Middle frontal gyrus (tissue), 1 donor: ENCODE data around the gene CCDC18.
"Not testable (repeated sequence)": the region's sequence is repeated elsewhere in the genome, so short reads cannot be mapped to it uniquely, and the experiment has no call there.

Experiments
- DNase-seq: peaks from one replicate; pipeline ENCODE4 v3.0.0-alpha.2; 2015; ENCODE audit warnings: low spot score; ENCODE audit errors: extremely low spot score

Gene CCDC18, protein sequence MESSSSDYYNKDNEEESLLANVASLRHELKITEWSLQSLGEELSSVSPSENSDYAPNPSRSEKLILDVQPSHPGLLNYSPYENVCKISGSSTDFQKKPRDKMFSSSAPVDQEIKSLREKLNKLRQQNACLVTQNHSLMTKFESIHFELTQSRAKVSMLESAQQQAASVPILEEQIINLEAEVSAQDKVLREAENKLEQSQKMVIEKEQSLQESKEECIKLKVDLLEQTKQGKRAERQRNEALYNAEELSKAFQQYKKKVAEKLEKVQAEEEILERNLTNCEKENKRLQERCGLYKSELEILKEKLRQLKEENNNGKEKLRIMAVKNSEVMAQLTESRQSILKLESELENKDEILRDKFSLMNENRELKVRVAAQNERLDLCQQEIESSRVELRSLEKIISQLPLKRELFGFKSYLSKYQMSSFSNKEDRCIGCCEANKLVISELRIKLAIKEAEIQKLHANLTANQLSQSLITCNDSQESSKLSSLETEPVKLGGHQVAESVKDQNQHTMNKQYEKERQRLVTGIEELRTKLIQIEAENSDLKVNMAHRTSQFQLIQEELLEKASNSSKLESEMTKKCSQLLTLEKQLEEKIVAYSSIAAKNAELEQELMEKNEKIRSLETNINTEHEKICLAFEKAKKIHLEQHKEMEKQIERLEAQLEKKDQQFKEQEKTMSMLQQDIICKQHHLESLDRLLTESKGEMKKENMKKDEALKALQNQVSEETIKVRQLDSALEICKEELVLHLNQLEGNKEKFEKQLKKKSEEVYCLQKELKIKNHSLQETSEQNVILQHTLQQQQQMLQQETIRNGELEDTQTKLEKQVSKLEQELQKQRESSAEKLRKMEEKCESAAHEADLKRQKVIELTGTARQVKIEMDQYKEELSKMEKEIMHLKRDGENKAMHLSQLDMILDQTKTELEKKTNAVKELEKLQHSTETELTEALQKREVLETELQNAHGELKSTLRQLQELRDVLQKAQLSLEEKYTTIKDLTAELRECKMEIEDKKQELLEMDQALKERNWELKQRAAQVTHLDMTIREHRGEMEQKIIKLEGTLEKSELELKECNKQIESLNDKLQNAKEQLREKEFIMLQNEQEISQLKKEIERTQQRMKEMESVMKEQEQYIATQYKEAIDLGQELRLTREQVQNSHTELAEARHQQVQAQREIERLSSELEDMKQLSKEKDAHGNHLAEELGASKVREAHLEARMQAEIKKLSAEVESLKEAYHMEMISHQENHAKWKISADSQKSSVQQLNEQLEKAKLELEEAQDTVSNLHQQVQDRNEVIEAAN (N-terminal part only)

DNA sequence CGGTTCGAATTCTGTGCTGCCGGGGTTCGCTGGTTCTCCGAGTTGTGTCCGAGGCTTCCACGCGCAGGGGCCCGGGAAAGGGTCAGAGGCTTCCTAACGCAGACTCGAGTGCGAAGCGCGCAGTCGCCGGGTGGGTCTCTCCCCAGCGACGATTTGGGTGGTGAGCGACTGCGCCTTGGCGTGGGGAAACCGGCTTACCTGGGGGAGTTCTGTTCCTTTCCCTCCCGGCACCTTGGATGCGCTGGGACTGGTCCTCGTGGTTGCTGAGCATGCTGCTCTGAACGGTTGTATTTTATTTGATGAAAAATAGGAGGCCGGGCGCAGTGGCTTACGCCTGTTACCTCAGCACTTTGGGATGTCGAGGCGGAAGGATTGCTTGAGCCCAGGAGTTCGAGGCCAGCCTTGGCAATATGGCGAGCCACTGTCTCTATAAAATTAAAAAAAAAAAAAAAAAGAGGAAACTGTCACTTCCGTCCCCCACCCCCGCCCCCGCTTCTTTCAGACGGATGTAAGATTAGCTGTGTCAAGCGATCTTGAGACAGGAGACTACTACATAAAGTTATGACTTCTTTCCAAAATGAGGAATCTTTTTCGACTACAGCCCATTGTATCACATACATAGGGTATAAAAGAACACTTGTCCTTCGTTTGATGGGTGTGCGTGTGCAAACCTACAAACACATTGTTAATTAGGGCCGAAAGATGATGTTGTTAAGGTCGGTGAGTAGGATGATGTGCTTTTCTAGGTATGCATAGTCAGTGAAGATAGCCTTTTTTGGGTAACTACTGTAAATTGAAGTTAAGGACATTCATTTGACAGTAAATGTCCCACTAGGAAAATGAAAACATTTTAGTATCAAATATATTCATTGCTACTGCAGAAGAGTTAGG, at the start of gene CCDC18:
Gene CCDC18, plus strand, starts transcription at position 2 of the 891 bp plus-strand sequence. CDS start 2,638 bp downstream, outside the sequence.
- no peak for DNase-seq

GRCh38 chr1:93132638-93133037, 47.9 kb upstream of the CCDC18 start:
- DNase-seq, result no peak

DNA sequence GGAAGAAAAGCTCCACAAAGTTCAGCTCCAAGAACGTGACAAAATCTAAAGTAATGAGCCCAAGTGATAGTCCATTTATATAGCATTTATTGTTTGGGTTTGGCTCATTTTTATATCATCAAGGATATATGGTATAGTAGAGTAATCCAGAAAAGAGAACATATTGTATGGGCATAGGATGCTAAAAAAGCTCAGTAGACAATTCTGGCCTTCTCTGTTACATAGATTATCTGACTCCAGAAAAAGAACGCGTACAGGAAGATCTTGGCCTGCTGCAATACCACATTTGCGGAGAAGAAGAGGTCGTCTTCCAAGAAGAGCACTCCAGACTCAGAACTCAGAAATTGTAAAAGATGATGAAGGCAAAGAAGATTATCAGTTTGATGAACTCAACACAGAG, 44.1 kb upstream of the CCDC18 start:
- no peak for DNase-seq

DNA sequence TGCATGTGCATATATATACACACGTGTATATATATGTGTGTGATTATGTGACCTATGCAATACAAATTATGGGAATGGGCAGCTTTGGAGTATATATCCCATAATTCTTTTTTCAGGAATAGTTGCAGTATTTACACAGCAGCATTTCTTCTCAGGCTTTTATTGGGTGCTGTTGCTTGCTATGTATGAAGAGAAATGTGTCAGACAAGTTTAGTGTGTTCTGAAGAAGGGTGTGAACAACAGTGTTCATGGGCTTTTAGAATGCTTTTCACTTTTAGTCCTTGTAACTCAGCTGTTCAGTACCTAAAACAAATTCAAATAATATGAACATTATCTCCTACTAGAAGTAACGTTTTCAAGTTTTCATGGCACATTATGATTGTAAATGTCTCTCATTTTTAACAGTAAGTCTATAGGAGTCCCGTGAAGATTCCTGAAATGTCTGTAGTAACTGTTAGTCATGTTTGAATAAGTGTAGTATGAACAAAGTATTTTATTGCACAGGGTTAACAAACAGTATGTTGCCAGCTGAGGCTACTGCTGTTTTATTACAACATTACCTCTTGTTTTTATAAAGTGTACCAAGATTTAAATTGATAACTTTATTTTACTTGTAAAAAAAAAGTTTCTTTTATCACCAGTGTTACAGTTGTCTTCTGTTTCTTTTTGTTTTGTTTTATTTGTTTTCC, 42.8 kb upstream of the CCDC18 start:
- DNase-seq, result no peak

DNA sequence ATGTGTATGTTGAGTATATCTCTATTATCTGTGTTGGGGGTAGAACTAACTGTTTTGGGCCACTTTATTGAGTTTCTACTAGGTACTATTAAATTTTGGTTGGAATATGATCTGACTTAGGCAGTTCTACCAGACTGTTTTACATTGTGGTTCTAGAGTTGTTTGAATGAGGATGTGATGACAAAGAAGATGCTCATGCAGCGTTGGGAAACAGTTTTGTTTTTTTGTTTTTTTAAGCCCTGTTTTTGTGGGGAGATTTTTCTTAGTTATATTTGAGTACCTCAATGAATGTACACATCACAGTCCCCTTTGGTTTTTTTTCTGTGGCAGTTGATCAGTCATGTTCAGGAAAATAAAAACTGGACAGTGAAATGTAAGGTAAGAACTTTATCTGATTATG, 40.4 kb upstream of the CCDC18 start:
- no peak for DNase-seq

GRCh38 chr1:93142161-93142560, 38.4 kb upstream of the CCDC18 start:
- no peak for DNase-seq

- DNase-seq, result no peak
Observed at GRCh38 chr1:93143136-93143535, 37.4 kb upstream of the CCDC18 start.

GRCh38 chr1:93143769-93144168, 36.8 kb upstream of the CCDC18 start:
- DNase-seq, result no peak

DNA sequence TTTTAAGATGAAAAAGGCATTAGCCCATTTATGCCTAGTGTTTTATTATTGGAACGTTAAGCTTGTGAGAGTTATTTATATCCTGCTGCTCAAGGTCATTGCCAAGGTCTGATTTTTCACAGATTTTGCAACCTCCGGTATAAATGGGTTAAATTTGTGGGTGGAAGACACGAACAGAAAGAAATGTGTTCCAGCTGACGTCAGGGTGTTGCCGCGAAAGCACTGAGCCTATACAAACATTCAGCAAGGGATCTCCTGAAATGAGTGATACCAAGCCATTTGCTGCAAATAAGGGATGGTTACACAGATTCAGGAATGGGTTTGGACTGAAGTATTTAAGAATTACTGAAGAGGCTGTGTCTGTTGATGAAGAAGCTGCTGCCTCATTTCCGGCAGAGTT, 32.5 kb upstream of the CCDC18 start:
- no peak for DNase-seq

DNA sequence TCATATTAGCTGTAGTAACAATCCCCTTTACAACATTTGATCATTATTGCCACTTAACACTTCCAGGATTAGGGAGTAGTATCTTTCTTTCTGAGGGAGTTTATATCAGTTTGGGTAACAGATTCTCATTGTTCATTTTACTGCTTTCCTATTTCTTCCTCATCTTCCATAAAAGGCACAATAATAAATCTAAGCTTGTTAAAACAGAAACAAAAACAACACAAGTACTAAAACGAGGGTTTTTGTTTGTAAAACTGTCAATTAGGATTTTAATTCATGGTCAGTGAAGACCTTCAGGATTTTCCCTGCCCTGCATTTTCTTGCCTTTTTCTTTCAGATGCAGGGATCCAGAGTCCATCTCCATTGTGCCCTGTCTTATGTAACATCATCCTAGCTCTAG, 29.8 kb upstream of the CCDC18 start:
- no peak for DNase-seq

DNA sequence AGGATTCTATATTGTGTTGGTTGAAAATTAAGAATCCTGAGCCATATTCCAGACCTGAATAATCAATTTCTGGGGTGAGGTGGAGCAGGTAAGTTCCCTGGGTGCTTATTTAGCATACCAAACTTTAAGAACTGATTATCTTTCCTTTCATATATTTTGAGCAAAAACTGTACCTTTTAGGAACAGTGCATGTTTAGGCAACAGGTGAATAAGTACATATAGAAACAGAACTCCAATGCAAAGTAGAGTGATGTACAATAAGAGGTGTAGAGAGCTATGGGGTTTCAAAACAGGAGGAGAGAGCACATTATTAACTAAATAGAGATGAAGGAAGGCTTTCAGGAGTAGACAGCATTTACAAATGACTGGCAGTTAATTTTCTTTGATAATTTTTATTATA, 29.1 kb upstream of the CCDC18 start:
- no peak for DNase-seq

DNA sequence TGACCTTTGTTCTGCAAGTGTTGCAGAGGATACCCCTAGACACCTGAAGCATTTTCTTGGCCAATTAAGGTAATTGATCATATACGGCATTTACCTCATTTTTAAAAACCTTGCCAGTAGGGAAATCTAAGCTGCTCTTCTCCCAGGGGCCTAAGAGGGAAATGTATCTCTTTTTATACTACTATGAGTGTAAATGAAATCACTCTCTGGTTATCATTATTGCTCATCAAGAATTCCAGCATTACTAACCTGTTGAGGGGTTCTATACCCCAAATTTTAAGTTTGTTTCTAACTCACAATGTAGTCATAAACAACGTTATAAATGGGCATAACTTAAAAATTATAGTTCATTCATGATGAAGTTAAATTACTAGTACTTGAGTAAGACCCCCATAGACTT, 27.7 kb upstream of the CCDC18 start:
- DNase-seq, result no peak

- DNase-seq, result no peak
Observed at GRCh38 chr1:93154898-93155297, 25.6 kb upstream of the CCDC18 start.

- DNase-seq, result no peak
Observed at GRCh38 chr1:93155335-93155734, 25.2 kb upstream of the CCDC18 start.

GRCh38 chr1:93159337-93159736, 21.2 kb upstream of the CCDC18 start:
- no peak for DNase-seq

GRCh38 chr1:93163314-93163713, 17.2 kb upstream of the CCDC18 start:
- DNase-seq, result not testable (repeated sequence)

GRCh38 chr1:93164816-93165215, 15.7 kb upstream of the CCDC18 start:
- no peak for DNase-seq

DNA sequence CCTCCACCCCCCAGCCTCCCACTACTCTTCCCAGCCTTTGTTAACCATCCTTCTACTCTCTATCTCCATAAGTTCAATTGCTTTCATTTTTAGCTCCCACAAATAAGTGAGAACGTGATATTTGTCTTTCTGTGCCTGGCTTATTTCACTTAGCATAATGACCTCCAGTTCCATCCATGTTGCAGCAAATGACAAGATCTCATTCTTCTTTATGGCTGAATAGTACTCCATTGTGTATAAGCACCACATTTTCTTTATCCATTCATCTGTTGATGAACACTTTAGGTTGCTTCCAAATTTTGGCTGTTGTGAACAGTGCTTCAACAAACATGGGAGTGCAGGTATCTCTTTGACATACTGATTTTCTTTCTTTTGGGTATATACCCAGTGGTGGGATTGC, 14.6 kb upstream of the CCDC18 start:
- DNase-seq, result not testable (repeated sequence)

- no peak for DNase-seq
Observed at GRCh38 chr1:93167006-93167405, 13.5 kb upstream of the CCDC18 start.

DNA sequence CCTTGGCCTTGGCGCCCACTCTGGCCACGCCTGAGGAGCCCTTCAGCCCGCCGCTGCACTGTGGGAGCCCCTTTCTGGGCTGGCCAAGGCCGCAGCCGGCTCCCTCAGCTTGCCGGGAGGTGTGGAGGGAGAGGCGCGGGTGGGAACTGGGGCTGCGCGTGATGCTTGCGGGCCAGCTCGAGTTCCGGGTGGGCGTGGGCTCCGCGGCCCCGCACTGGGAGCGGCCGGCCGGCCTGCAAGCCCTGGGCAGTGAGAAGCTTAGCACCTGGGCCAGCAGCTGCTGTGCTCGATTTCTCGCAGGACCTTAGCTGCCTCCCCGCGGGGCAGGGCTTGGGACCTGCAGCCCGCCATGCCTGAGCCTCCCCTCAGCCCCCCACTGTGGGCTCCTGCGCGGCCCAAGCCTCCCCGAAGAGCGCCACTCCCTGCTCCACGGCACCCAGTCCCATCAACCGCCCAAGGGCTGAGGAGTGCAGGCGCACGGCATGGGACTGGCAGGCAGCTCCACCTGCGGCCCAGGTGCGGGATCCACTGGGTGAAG, 10.3 kb upstream of the CCDC18 start:
- not testable (repeated sequence) for DNase-seq
